Gastroesophageal sphincter (tissue), 4 donors: ENCODE data around the gene TENM3. TPM values are rescaled to one million over a fixed set of nuclear protein-coding genes. Genes with fewer than 3 reads are reported as not detected.
A peak's percentile ranks its signal among the peaks of the same experiment; 100 is the strongest.

ENCODE experiments used
- ATAC-seq: fragments of 150-250 bp; one replicate; pipeline ENCODE4 v1.9.1; 2016; ENCODE audit warnings: mild to moderate bottlenecking, moderate library complexity
- H3K27ac ChIP-seq, 4 donors: fragments of 200-600 bp; sonication (generic) in 3 of 4; 1 replicate in 3 of 4; 2 replicates in 1 of 4; pipeline ENCODE4 v1.5.1; 2016 to 2019
- H3K27me3 ChIP-seq: fragments of 200-600 bp; sonication (generic); one replicate; pipeline ENCODE4 v1.5.1; 2019
- H3K36me3 ChIP-seq, 2 donors: fragments of 200-600 bp; sonication (generic); one replicate each; pipeline ENCODE4 v1.5.1; 2019; ENCODE audit warnings: control low read depth in 1 of 2
- H3K4me1 ChIP-seq, 3 donors: fragments of 200-600 bp; sonication (generic); 1 replicate in 2 of 3; 2 replicates in 1 of 3; pipeline ENCODE4 v1.5.1; 2016 to 2019; ENCODE audit warnings: control low read depth in 2 of 3
- H3K4me3 ChIP-seq, 2 donors: fragments of 200-600 bp; sonication (generic); one replicate each; pipeline ENCODE4 v1.5.1; 2019; ENCODE audit warnings: mild to moderate bottlenecking in 1 of 2, moderate library complexity in 1 of 2
- H3K9me3 ChIP-seq, 3 donors: fragments of 200-600 bp; sonication (generic); one replicate each; pipeline ENCODE4 v1.5.1; 2017 to 2019; ENCODE audit warnings: control low read depth in 2 of 3
- CTCF ChIP-seq, 4 experiments: fragments of 200-600 bp in 2 of 4; fragments of 450-650 bp in 2 of 4; sonication (generic) in 1 of 4; IDR thresholded peaks; one replicate each; pipeline ENCODE4 v1.5.1; 2017 to 2019; ENCODE audit warnings: antibody characterized with exemption in 4 of 4, mild to moderate bottlenecking in 2 of 4, moderate library complexity in 2 of 4
- EP300 ChIP-seq: sonication (generic); formaldehyde crosslinking; IDR thresholded peaks from one replicate; pipeline ENCODE4 v1.6.1; 2017; ENCODE audit warnings: antibody characterized with exemption, mild to moderate bottlenecking
- POLR2A ChIP-seq, 2 donors: fragments of 450-650 bp; IDR thresholded peaks; one replicate each; pipeline ENCODE4 v1.6.1; 2017; ENCODE audit warnings: antibody characterized with exemption in 2 of 2, mild to moderate bottlenecking in 2 of 2, moderate library complexity in 1 of 2
- POLR2AphosphoS5 ChIP-seq: sonication (generic); formaldehyde crosslinking; IDR thresholded peaks from one replicate; pipeline ENCODE4 v1.6.1; 2017; ENCODE audit warnings: antibody characterized with exemption
- WGBS, 2 donors: methylation state at CpG; one replicate each; pipeline ENCODE4 v1.1.5; 2018; ENCODE audit warnings: low coverage in 1 of 2; 5-methylcytosine and 5-hydroxymethylcytosine counted together
- total RNA-seq, 4 donors: library from RNA; depleted of rRNA; stranded (reverse); fragments of >200 nt; gene quantifications; one replicate each; pipeline ENCODE4 v1.1.0, GENCODE V29; 2016

TENM3 gene
- total RNA-seq, 4 donors from 2014 or later: 8.2 to 39.9 (median 15.8) TPM

- TF ChIP-seq CTCF (IDR thresholded peaks at IDR 0.05): no peak
- TF ChIP-seq POLR2A (IDR thresholded peaks at IDR 0.05): no peak
- no peak for TF ChIP-seq EP300
- TF ChIP-seq POLR2AphosphoS5: no peak
- peaks cover 0 to 21% (median 0%) of the 10 kb centered on the region in 3 donors for H3K4me1 ChIP-seq
- ATAC-seq: no peak
- H3K9me3 ChIP-seq: no peaks in the 10 kb centered on the region
- H3K27me3 ChIP-seq: no peaks in the 10 kb centered on the region
- no peak overlapping the region for H3K4me3 ChIP-seq
- H3K36me3 ChIP-seq: no peaks in the 10 kb centered on the region
- 82 to 91% methylated on average over 7 to 8 of the region's 8 CpGs for WGBS, 2 donors
- H3K27ac ChIP-seq: no peak overlapping the region
Measured at GRCh38 chr4:182203872-182204411, 39.3 kb upstream of the TENM3 start.

GRCh38 chr4:182205306-182205705 lies 37.9 kb upstream of the TENM3 start:
- Histone ChIP-seq H3K4me3 (no peak overlapping the region), H3K36me3 (no peaks in the 10 kb centered on the region), H3K4me1 (peaks cover 0 to 21% (median 0%) of the 10 kb centered on the region in 3 donors), H3K27me3 (no peaks in the 10 kb centered on the region), H3K27ac (no peak overlapping the region), H3K9me3 (no peaks in the 10 kb centered on the region)
- TF ChIP-seq CTCF (IDR thresholded peaks at IDR 0.05) (no peak), POLR2A (IDR thresholded peaks at IDR 0.05) (no peak), EP300 (no peak), POLR2AphosphoS5 (no peak)
- ATAC-seq: no peak
- 91% methylated on average over 9 of the region's 9 CpGs; no CpG with 5 or more reads in 1 of the 2 donors for WGBS, 2 donors

- H3K27me3 ChIP-seq: no peaks in the 10 kb centered on the region
- H3K4me1 ChIP-seq: peaks cover 0 to 21% (median 0%) of the 10 kb centered on the region in 3 donors
- no peak for ATAC-seq
- H3K9me3 ChIP-seq: no peaks in the 10 kb centered on the region
- H3K4me3 ChIP-seq: no peak overlapping the region
- WGBS, 2 donors: 87 to 89% methylated on average over 4 to 5 of the region's 5 CpGs
- H3K27ac ChIP-seq: no peak overlapping the region
- H3K36me3 ChIP-seq: no peaks in the 10 kb centered on the region
- no peak for TF ChIP-seq EP300
- no peak for TF ChIP-seq POLR2AphosphoS5
- no peak for TF ChIP-seq POLR2A (IDR thresholded peaks at IDR 0.05)
- no peak for TF ChIP-seq CTCF (IDR thresholded peaks at IDR 0.05)
Measured at GRCh38 chr4:182206266-182206665, 36.9 kb upstream of the TENM3 start.

DNA sequence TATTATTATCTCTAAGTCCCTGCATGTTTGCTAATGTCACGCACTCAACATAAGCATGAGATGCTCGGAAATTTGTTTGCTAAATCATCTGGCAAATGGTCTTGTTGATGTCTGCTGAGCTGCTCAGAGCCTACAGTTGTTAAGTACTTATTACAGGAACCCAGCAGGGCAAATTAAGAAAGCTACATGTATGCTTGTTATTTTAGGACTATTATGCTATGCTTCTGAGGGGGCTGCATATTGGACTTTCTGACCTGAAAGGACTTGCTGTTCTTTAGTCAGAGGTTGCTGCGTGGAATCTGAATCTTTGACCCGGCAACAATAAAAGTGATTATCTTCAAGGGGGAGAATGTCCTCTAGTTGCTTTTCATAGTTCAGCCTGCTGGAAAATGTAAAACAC lies 36.3 kb upstream of the TENM3 start:
- no peaks in the 10 kb centered on the region for H3K9me3 ChIP-seq
- H3K36me3 ChIP-seq: no peaks in the 10 kb centered on the region
- WGBS, 2 donors: 39 to 44% methylated on average over 2 to 4 of the region's 4 CpGs
- ATAC-seq: no peak
- H3K27me3 ChIP-seq: no peaks in the 10 kb centered on the region
- TF ChIP-seq EP300 (no peak), POLR2AphosphoS5 (no peak), POLR2A (IDR thresholded peaks at IDR 0.05) (no peak), CTCF (IDR thresholded peaks at IDR 0.05) (no peak)
- peaks cover 0 to 21% (median 0%) of the 10 kb centered on the region in 3 donors for H3K4me1 ChIP-seq
- peak overlapping the region in 3 of 4 donors; percentile 38 to 77 (median 70) for H3K27ac ChIP-seq
- H3K4me3 ChIP-seq: no peak overlapping the region

DNA sequence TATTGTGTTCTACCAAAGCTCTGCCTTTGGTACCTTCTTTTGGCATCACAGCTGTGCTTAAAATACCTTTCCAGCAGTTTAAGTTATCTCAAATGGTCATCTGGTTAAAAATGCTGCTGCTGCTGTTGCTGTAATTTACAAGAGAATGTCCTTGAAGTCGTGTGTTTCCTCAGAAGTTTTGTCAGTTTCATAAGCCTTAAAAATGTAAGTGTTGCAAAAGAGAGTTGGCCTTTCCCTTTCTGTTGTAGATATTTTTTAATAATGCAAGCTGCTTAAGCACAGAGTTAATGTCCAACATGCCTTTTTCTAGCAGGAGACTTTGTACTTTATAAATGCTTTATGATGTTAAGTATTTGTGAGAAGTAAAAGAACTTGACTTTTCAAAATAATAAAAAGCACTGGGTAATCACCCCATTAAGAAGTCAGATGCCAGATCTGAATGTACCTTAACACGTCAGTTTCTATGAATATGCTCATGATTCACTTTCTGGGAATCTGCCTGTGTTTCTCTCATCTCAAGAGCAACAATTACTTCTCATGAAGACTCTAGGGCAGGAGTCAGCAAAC lies 35.3 kb upstream of the TENM3 start:
- Histone ChIP-seq H3K9me3 (no peaks in the 10 kb centered on the region), H3K27ac (peak overlapping the region in 3 of 4 donors; percentile 38 to 77 (median 70)), H3K36me3 (no peaks in the 10 kb centered on the region), H3K27me3 (no peaks in the 10 kb centered on the region), H3K4me1 (peaks cover 0 to 21% (median 0%) of the 10 kb centered on the region in 3 donors), H3K4me3 (no peak overlapping the region)
- peak; percentile 88 for ATAC-seq
- TF ChIP-seq POLR2A (IDR thresholded peaks at IDR 0.05) (no peak), POLR2AphosphoS5 (peak; percentile 58)
- 0 to 6% methylated on average over 2 of the region's 2 CpGs for WGBS, 2 donors
